Loucy (cell line): ENCODE data around the gene ZSCAN5A.
A peak's percentile ranks its signal among the peaks of the same experiment; 100 is the strongest.

Source experiments
- H2AFZ ChIP-seq: fragments of 200-600 bp; sonication (generic); 2 replicates; pipeline ENCODE4 v1.6.0; 2016; ENCODE audit warnings: antibody characterized with exemption, mild to moderate bottlenecking, low read length, moderate library complexity
- H3F3A ChIP-seq: fragments of 200-600 bp; 2 replicates; pipeline ENCODE4 v1.6.0; 2016; ENCODE audit warnings: antibody characterized with exemption, low read depth, mild to moderate bottlenecking
- H3K27me3 ChIP-seq: fragments of 200-600 bp; sonication (generic); 2 replicates; pipeline ENCODE4 v1.6.1; 2014; ENCODE audit warnings: low read length, mild to moderate bottlenecking; ENCODE audit not compliant: insufficient read depth, poor library complexity, severe bottlenecking
- H3K36me3 ChIP-seq: fragments of 200-600 bp; sonication (generic); 2 replicates; pipeline ENCODE4 v1.6.1; 2016; ENCODE audit warnings: low read length; ENCODE audit not compliant: insufficient read depth
- H3K4me1 ChIP-seq: fragments of 200-600 bp; sonication (generic); 2 replicates; pipeline ENCODE4 v1.5.1; 2014; ENCODE audit warnings: low read length, mild to moderate bottlenecking; ENCODE audit not compliant: insufficient read depth, poor library complexity, severe bottlenecking
- H3K4me2 ChIP-seq: fragments of 200-600 bp; sonication (generic); 2 replicates; pipeline ENCODE4 v1.6.0; 2014; ENCODE audit warnings: antibody characterized with exemption, low read length, low read depth, mild to moderate bottlenecking; ENCODE audit not compliant: poor library complexity, severe bottlenecking
- H3K4me3 ChIP-seq: fragments of 200-600 bp; sonication (generic); 2 replicates; pipeline ENCODE4 v1.5.1; 2014; ENCODE audit warnings: low read length, mild to moderate bottlenecking, mixed read lengths; ENCODE audit not compliant: poor library complexity, severe bottlenecking
- H3K79me2 ChIP-seq: fragments of 200-600 bp; sonication (generic); 2 replicates; pipeline ENCODE4 v1.6.1; 2014; ENCODE audit warnings: low read length; ENCODE audit not compliant: insufficient read depth
- H3K9ac ChIP-seq: fragments of 200-600 bp; sonication (generic); 2 replicates; pipeline ENCODE4 v1.6.0; 2014; ENCODE audit warnings: mild to moderate bottlenecking, low read depth, low read length, moderate library complexity; ENCODE audit not compliant: poor library complexity, severe bottlenecking
- H3K9me2 ChIP-seq: fragments of 200-600 bp; sonication (generic); replicated peaks from 2 replicates; pipeline ENCODE4 v1.6.1; 2016; ENCODE audit warnings: low read depth, low read length, mixed read lengths
- H3K9me3 ChIP-seq: fragments of 200-600 bp; sonication (generic); 2 replicates; pipeline ENCODE4 v1.6.1; 2014; ENCODE audit warnings: mild to moderate bottlenecking, antibody characterized with exemption, low read length, low read depth; ENCODE audit not compliant: insufficient read depth
- H4K20me1 ChIP-seq: fragments of 200-600 bp; sonication (generic); 2 replicates; pipeline ENCODE4 v1.6.0; 2014; ENCODE audit warnings: antibody characterized with exemption, low read length, mild to moderate bottlenecking; ENCODE audit not compliant: insufficient read depth, poor library complexity, severe bottlenecking
- EZH2phosphoT487 ChIP-seq: fragments of 200-600 bp; IDR thresholded peaks from 2 replicates; pipeline ENCODE4 v1.6.1; 2018; ENCODE audit warnings: antibody characterized with exemption, mild to moderate bottlenecking, moderate library complexity, borderline replicate concordance
- TF ChIP-seq, protein P1 (sequence below): fragments of 200-600 bp; sonication (generic); conservative IDR thresholded peaks from 2 replicates; pipeline ENCODE4 v1.5.1; 2014; ENCODE audit warnings: mild to moderate bottlenecking, antibody characterized with exemption, low read length

The ZSCAN5A gene

DNA sequence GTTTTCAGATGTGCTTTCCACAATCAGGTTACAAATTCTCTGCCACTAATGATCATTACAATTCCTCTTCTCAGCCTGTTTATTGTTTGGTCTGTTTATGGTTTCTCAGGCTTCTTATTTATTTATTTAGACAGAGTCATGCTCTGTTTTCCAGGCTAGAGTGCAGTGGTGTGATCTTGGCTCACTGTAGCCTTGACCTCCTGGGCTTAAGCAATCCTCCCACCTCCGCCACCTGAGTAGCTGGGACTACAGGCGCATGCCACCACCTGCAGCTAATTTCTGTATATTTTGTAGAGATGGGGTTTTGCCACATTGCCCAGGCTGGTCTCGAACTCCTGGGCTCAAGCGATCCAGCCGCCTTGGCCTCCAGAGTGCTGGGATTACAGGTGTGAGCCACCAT is 2.1 kb upstream of the ZSCAN5A start:
- H3K36me3 ChIP-seq: no peaks in the 10 kb centered on the region
- no peaks in the 10 kb centered on the region for H4K20me1 ChIP-seq
- no peak overlapping the region for H3K9ac ChIP-seq
- H3K4me1 ChIP-seq: peaks cover 28% of the 10 kb centered on the region
- no peaks in the 10 kb centered on the region for H3K9me2 ChIP-seq
- no peak for TF ChIP-seq EZH2phosphoT487
- TF ChIP-seq, protein P1, sequence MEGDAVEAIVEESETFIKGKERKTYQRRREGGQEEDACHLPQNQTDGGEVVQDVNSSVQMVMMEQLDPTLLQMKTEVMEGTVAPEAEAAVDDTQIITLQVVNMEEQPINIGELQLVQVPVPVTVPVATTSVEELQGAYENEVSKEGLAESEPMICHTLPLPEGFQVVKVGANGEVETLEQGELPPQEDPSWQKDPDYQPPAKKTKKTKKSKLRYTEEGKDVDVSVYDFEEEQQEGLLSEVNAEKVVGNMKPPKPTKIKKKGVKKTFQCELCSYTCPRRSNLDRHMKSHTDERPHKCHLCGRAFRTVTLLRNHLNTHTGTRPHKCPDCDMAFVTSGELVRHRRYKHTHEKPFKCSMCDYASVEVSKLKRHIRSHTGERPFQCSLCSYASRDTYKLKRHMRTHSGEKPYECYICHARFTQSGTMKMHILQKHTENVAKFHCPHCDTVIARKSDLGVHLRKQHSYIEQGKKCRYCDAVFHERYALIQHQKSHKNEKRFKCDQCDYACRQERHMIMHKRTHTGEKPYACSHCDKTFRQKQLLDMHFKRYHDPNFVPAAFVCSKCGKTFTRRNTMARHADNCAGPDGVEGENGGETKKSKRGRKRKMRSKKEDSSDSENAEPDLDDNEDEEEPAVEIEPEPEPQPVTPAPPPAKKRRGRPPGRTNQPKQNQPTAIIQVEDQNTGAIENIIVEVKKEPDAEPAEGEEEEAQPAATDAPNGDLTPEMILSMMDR: no peak
- H3K4me2 ChIP-seq: no peak overlapping the region
- H3K9me3 ChIP-seq: no peaks in the 10 kb centered on the region
- no peaks in the 10 kb centered on the region for H3F3A ChIP-seq
- no peaks in the 10 kb centered on the region for H3K27me3 ChIP-seq
- no peak overlapping the region for H3K4me3 ChIP-seq
- H2AFZ ChIP-seq: no peak overlapping the region
- no peaks in the 10 kb centered on the region for H3K79me2 ChIP-seq

DNA sequence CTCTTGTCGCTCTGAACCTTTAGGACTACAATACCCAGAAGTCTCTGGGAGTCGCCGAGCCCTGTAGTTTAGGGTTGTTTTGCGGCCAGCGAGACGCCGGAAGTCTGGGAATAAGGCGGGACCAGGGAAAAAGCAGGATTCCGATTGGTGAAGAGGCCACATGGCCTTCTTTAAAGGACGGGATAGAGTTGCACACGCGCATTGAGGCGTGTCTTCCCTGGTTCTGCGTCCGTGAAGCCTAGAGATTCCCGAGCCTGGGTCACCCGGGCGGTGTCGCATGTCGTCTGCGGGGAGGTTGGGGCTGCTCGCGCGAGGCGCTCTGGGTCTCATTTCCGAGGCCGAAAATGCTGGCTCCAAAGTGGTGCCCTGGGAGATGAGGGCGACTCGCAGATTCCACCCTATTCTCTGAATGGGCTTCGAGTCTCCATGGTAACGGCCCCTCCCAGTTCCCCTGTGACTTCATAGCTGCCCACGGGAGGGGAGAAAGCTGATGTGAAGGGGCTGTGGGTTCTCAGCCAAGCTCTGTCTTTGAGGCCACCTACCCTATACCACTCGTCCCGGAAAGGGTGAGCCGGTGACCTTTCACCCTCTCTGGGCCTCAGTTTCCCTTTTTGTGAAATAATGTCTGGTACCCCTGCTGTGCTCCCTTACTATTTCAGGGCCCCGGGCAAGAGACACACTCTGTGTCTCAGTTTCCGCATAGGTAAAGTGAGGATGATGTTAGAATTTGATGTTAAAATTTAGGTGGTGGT is 614 bp upstream of the ZSCAN5A start:
- Histone ChIP-seq H3F3A (no peaks in the 10 kb centered on the region), H3K9me2 (no peaks in the 10 kb centered on the region), H3K27me3 (no peaks in the 10 kb centered on the region), H3K4me2 (peak overlapping the region; percentile 91), H3K9me3 (no peaks in the 10 kb centered on the region), H4K20me1 (no peaks in the 10 kb centered on the region), H3K36me3 (no peaks in the 10 kb centered on the region), H3K9ac (peak overlapping the region; percentile 80), H3K79me2 (0 out of 2 replicates have a peak, but pooled peaks cover 3% of the 10 kb centered on the region), H3K4me3 (peak overlapping the region; percentile 86), H2AFZ (peak overlapping the region; percentile 88), H3K4me1 (peaks cover 29% of the 10 kb centered on the region)
- TF ChIP-seq, protein P1: no peak

DNA sequence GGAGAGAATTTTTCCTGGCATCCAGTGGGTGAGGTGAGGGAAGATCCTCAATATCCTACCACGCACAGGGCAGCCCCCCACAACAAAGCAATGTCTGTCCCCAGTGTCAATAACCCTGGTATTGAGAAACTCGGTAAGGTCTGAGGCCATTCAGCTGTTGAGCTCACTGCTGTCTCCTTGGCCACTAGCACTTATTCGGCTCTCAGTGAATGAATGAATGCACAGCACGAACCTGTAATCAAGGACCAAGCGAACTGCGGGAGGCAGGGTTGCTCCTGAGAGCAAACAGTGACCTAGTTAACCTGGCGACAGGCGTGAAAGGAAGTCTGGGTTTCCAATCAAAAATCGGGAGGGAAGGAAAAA is 640 bp downstream of the ZSCAN5A start:
- Histone ChIP-seq H3K4me2 (peak overlapping the region; percentile 91), H3K9me2 (no peaks in the 10 kb centered on the region), H3K36me3 (no peaks in the 10 kb centered on the region), H3K4me1 (peaks cover 29% of the 10 kb centered on the region), H3F3A (no peaks in the 10 kb centered on the region), H3K4me3 (peak overlapping the region; percentile 86), H3K27me3 (no peaks in the 10 kb centered on the region), H4K20me1 (no peaks in the 10 kb centered on the region), H2AFZ (peak overlapping the region; percentile 88), H3K9ac (peak overlapping the region; percentile 80), H3K79me2 (0 out of 2 replicates have a peak, but pooled peaks cover 7% of the 10 kb centered on the region), H3K9me3 (no peaks in the 10 kb centered on the region)
- TF ChIP-seq, protein P1: no peak
- TF ChIP-seq EZH2phosphoT487: no peak
